HCT116 (cell line): Measurements from ENCODE around the gene PTPRA. TPM values are rescaled to one million over a fixed set of nuclear protein-coding genes. Genes with fewer than 3 reads are reported as not detected.

Source experiments
- ATAC-seq: fragments of 200-7000 bp; cut with Tn5 transposase; 2 replicates; pipeline ENCODE4 v1.9.1; 2020; ENCODE audit warnings: mild to moderate bottlenecking, moderate library complexity
- BruUV-seq: library from RNA; stranded (reverse); fragments of 400-500 nt; replicated peaks from 2 replicates; lab custom pipeline; 2021; lab: Mats Ljungman, UMichigan
- CTCF ChIA-PET: fragments of 300-600 bp; sonication (Branson Sonifier 250); formaldehyde crosslinking; loops from one replicate; lab custom pipeline; 2021; ENCODE audit warnings: antibody characterized with exemption; lab: Charles Lee
- POLR2A ChIA-PET: fragments of 300-600, 350-600 bp; sonication (Branson Sonifier 250); formaldehyde crosslinking; loops from one replicate; lab custom pipeline; 2021; ENCODE audit warnings: antibody characterized with exemption; lab: Charles Lee
- RAD21 ChIA-PET, 2 experiments: fragments of 300-600 bp; sonication (Branson Sonifier 250); formaldehyde crosslinking; loops; one replicate each; lab custom pipeline; 2023; ENCODE audit warnings: low total read pairs in 2 of 2; ENCODE audit not compliant: uncharacterized antibody in 2 of 2, unreplicated experiment in 2 of 2, low non-redundant PET in 1 of 2; lab: Charles Lee
- DNase-seq: peaks from one replicate; pipeline ENCODE4 v3.0.0-alpha.2; 2010; ENCODE audit warnings: low read depth, low spot score
- H2AFZ ChIP-seq: fragments of 200-600 bp; shearing (Covaris generic), sonication (generic); 2 replicates; pipeline ENCODE4 v1.6.1; 2017; ENCODE audit warnings: low read depth, mixed run types, mixed read lengths, antibody characterized with exemption, low read length; ENCODE audit not compliant: poor library complexity, severe bottlenecking
- H3K27ac ChIP-seq: 2 replicates; pipeline ENCODE4 v1.5.1; 2012; ENCODE audit warnings: low read depth, low read length
- H3K27me3 ChIP-seq: fragments of 200-600 bp; sonication (generic); 2 replicates; pipeline ENCODE4 v1.6.1; 2016; ENCODE audit warnings: mixed run types, low read length, mixed read lengths; ENCODE audit not compliant: insufficient read depth
- H3K36me3 ChIP-seq, 2 experiments: fragments of 200-500 bp in 1 of 2; fragments of 200-600 bp in 1 of 2; sonication (Bioruptor generic) in 1 of 2; sonication (generic) in 1 of 2; 2 replicates each; pipeline versions ENCODE4 v1.5.1 to v1.6.1; 2014 to 2016; ENCODE audit warnings: low read length in 2 of 2, inconsistent platforms in 1 of 2, mixed read lengths in 1 of 2, mixed run types in 1 of 2; ENCODE audit not compliant: insufficient read depth in 2 of 2, control insufficient read depth in 1 of 2
- H3K4me1 ChIP-seq, 2 experiments: fragments of 200-600 bp in 1 of 2; sonication (generic) in 1 of 2; 2 replicates each; pipeline versions ENCODE4 v1.5.1 to v1.6.1; 2012 to 2017; ENCODE audit warnings: low read length in 2 of 2, inconsistent platforms in 1 of 2, mild to moderate bottlenecking in 1 of 2, mixed read lengths in 1 of 2, mixed run types in 1 of 2, moderate library complexity in 1 of 2; ENCODE audit not compliant: insufficient read depth in 2 of 2, control insufficient read depth in 1 of 2
- H3K4me2 ChIP-seq: fragments of 200-600 bp; sonication (generic); 2 replicates; pipeline ENCODE4 v1.6.1; 2017; ENCODE audit warnings: mixed run types, low read length, mixed read lengths
- H3K4me3 ChIP-seq, 2 experiments: fragments of 200-600 bp in 1 of 2; sonication (generic) in 1 of 2; replicated peaks in 1 of 2; 2 replicates each; pipeline ENCODE4 v1.5.1; 2011 to 2016; ENCODE audit warnings: low read length in 2 of 2, control low read depth in 1 of 2, low read depth in 1 of 2, mild to moderate bottlenecking in 1 of 2, mixed read lengths in 1 of 2, mixed run types in 1 of 2
- H3K79me2 ChIP-seq: fragments of 200-600 bp; sonication (generic); 2 replicates; pipeline ENCODE4 v1.6.1; 2017; ENCODE audit warnings: mild to moderate bottlenecking, mixed run types, low read length, moderate library complexity, mixed read lengths; ENCODE audit not compliant: insufficient read depth
- H3K9ac ChIP-seq: fragments of 200-600 bp; sonication (generic); 2 replicates; pipeline ENCODE4 v1.6.1; 2016; ENCODE audit warnings: low read length, mixed read lengths
- H3K9me2 ChIP-seq: fragments of 200-600 bp; sonication (generic), shearing (Covaris generic); 2 replicates; pipeline ENCODE4 v1.6.1; 2017; ENCODE audit warnings: mixed run types, mild to moderate bottlenecking, moderate library complexity; ENCODE audit not compliant: insufficient read depth
- H3K9me3 ChIP-seq, 2 experiments: fragments of 200-500 bp in 1 of 2; fragments of 200-600 bp in 1 of 2; sonication (Bioruptor generic) in 1 of 2; sonication (generic) in 1 of 2; 2 replicates each; pipeline ENCODE4 v1.6.1; 2014 to 2017; ENCODE audit warnings: low read length in 2 of 2, mixed read lengths in 2 of 2, inconsistent platforms in 1 of 2, low read depth in 1 of 2, mild to moderate bottlenecking in 1 of 2, mixed run types in 1 of 2, moderate library complexity in 1 of 2; ENCODE audit not compliant: control insufficient read depth in 1 of 2, insufficient read depth in 1 of 2
- H4K20me1 ChIP-seq: fragments of 200-600 bp; sonication (generic), shearing (Covaris generic); 2 replicates; pipeline ENCODE4 v1.6.1; 2017; ENCODE audit warnings: mixed run types, mild to moderate bottlenecking, moderate library complexity; ENCODE audit not compliant: insufficient read depth
- ATF3 ChIP-seq: IDR thresholded peaks from 2 replicates; pipeline ENCODE4 v1.6.1; 2012
- CEBPB ChIP-seq: IDR thresholded peaks from 2 replicates; pipeline ENCODE4 v1.6.1; 2012; ENCODE audit warnings: low read depth
- EGR1 ChIP-seq: IDR thresholded peaks from 2 replicates; pipeline ENCODE4 v1.6.1; 2012; ENCODE audit warnings: low read depth
- MAX ChIP-seq: IDR thresholded peaks from 2 replicates; pipeline ENCODE4 v1.6.1; 2012
- POLR2A ChIP-seq: IDR thresholded peaks from 2 replicates; pipeline ENCODE4 v1.7.0; 2011; ENCODE audit warnings: borderline replicate concordance; ENCODE audit not compliant: insufficient read depth, insufficient read length; ENCODE audit errors: extremely low read depth
- REST ChIP-seq: IDR thresholded peaks from 2 replicates; pipeline ENCODE4 v1.6.1; 2012; ENCODE audit warnings: low read depth
- SIN3A ChIP-seq: IDR thresholded peaks from 2 replicates; pipeline ENCODE4 v1.6.1; 2012; ENCODE audit warnings: low read depth
- ZBTB33 ChIP-seq: IDR thresholded peaks from 2 replicates; pipeline ENCODE4 v1.6.1; 2011; ENCODE audit warnings: mild to moderate bottlenecking, low read length, moderate library complexity; ENCODE audit not compliant: insufficient replicate concordance; ENCODE audit errors: extremely low read depth
- intact Hi-C: fragments of 100-400 bp; cut with micrococcal nuclease; formaldehyde crosslinking; loops from 2 replicates; pipeline ENCODE4 v1.10.0; 2022
- total RNA-seq: library from RNA; stranded (reverse); gene quantifications from one replicate; pipeline ENCODE4 v1.2.1, GENCODE V29; 2021; ENCODE audit not compliant: unreplicated experiment

The PTPRA gene
- total RNA-seq, 1 experiment from 2014 or later = 44.6 TPM

DNA sequence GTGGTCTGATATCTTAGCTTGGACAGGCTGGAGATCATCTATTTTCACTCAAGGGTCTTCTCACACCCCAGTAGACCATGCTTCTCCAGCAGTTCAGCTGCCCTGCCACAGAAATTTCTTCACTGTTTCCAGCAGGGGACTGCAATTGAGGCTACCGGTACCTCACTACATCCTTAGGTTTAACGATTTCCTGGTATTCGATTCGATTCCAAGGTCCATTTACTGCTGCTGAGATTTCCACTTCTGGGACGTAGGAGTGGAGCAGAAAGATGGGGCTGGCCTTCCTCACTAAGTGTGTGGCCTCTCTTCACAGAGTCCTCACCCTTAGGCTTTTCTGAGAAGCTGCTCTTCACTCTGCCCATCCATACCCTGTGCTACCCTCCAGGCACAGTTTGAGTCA lies 26.6 kb upstream of the PTPRA start:
- Histone ChIP-seq H3K79me2 (no peaks in the 10 kb centered on the region), H4K20me1 (no peaks in the 10 kb centered on the region), H3K27ac (no peak overlapping the region), H3K4me2 (no peak overlapping the region), H3K4me3 (no peak overlapping the region), H3K9me3 (no peaks in the 10 kb centered on the region), H2AFZ (no peak overlapping the region), H3K4me1 (peaks cover 2 to 3% of the 10 kb centered on the region in 2 experiments; a peak in 2 of 4 replicates), H3K27me3 (no peaks in the 10 kb centered on the region), H3K9ac (no peak overlapping the region), H3K36me3 (no peaks in the 10 kb centered on the region), H3K9me2 (no peaks in the 10 kb centered on the region)
- CTCF ChIA-PET = no interaction called here
- TF ChIP-seq REST (no peak), ATF3 (no peak), CEBPB (no peak), EGR1 (no peak), ZBTB33 (no peak), SIN3A (no peak), POLR2A (no peak), MAX (no peak)
- POLR2A ChIA-PET = no interaction called here
- no peak for ATAC-seq
- intact Hi-C loops = no loop called here
- DNase-seq = no peak
- RAD21 ChIA-PET = no interaction called here
- no TSS peak for BruUV-seq
